Neural cell (in vitro differentiated cells): Measurements from ENCODE around the gene TOGARAM2.

Source experiments
- CTCF ChIP-seq: fragments of 450-650 bp; IDR thresholded peaks from 2 replicates; pipeline ENCODE4 v1.5.1; 2014; ENCODE audit warnings: antibody characterized with exemption, mild to moderate bottlenecking, moderate library complexity; ENCODE audit not compliant: poor library complexity, severe bottlenecking
- POLR2AphosphoS5 ChIP-seq: IDR thresholded peaks from 2 replicates; pipeline ENCODE4 v1.6.1; 2012

- TF ChIP-seq CTCF = no peak
- no peak for TF ChIP-seq POLR2AphosphoS5
Observed at GRCh38 chr2:29064346-29064715, 83.2 kb downstream of the TOGARAM2 start.
